Lung (tissue), 12 donors: ENCODE results near the gene SERPINB12. TPM values are rescaled to one million over a fixed set of nuclear protein-coding genes. Genes with fewer than 3 reads are reported as not detected.
A peak's percentile ranks its signal among the peaks of the same experiment; 100 is the strongest.

Experiments
- ATAC-seq: fragments of 200-7000 bp; cut with Tn5 transposase; one replicate; pipeline ENCODE4 v1.9.1; 2020; ENCODE audit warnings: moderate number of reproducible peaks; ENCODE audit not compliant: insufficient read depth, low FRiP score
- DNase-seq, 3 donors: peaks; one replicate each; pipeline ENCODE4 v3.0.0-alpha.2; 2013 to 2017
- H3K27ac ChIP-seq, 2 donors: one replicate each; pipeline ENCODE4 v1.5.1; 2013; ENCODE audit warnings: mild to moderate bottlenecking in 2 of 2, moderate library complexity in 2 of 2, control low read depth in 1 of 2, inconsistent platforms in 1 of 2, low read depth in 1 of 2, low read length in 1 of 2
- H3K27me3 ChIP-seq, 3 donors: one replicate each; pipeline ENCODE4 v1.5.1; 2013; ENCODE audit warnings: low read length in 2 of 3; ENCODE audit not compliant: control insufficient read depth in 3 of 3, insufficient read depth in 3 of 3
- H3K36me3 ChIP-seq, 4 donors: one replicate each; pipeline ENCODE4 v1.5.1; 2013; ENCODE audit warnings: low read length in 4 of 4, mild to moderate bottlenecking in 1 of 4, moderate library complexity in 1 of 4; ENCODE audit not compliant: control insufficient read depth in 4 of 4, insufficient read depth in 4 of 4
- H3K4me1 ChIP-seq, 5 donors: one replicate each; pipeline ENCODE4 v1.5.1; 2013; ENCODE audit warnings: low read length in 5 of 5, mild to moderate bottlenecking in 2 of 5, moderate library complexity in 1 of 5; ENCODE audit not compliant: control insufficient read depth in 5 of 5, insufficient read depth in 5 of 5
- H3K4me3 ChIP-seq: one replicate; pipeline ENCODE4 v1.5.1; 2013; ENCODE audit warnings: mild to moderate bottlenecking, control low read depth, moderate library complexity
- H3K9ac ChIP-seq, 2 donors: one replicate each; pipeline ENCODE4 v1.5.1; 2013; ENCODE audit warnings: low read length in 2 of 2, control low read depth in 1 of 2; ENCODE audit not compliant: insufficient read depth in 1 of 2
- H3K9me3 ChIP-seq, 4 donors: one replicate each; pipeline ENCODE4 v1.5.1; 2013; ENCODE audit warnings: low read length in 3 of 4, mild to moderate bottlenecking in 1 of 4, moderate library complexity in 1 of 4; ENCODE audit not compliant: control insufficient read depth in 4 of 4, insufficient read depth in 3 of 4
- CTCF ChIP-seq: IDR thresholded peaks from 2 replicates; pipeline ENCODE4 v1.5.1; 2012; ENCODE audit warnings: mild to moderate bottlenecking; ENCODE audit errors: control extremely low read depth, extremely low read depth
- WGBS, 2 donors: extraction: QIAGEN DNeasy Blood & Tissue Kit; methylation state at CpG; one replicate each; pipeline ENCODE4 v1.1.7; 2013; 5-methylcytosine and 5-hydroxymethylcytosine counted together
- polyA plus RNA-seq, 2 donors: library from polyadenylated mRNA; stranded (reverse); fragments of 200-250 nt; gene quantifications; one replicate each; pipeline ENCODE4 v1.2.1, GENCODE V29; 2013
- total RNA-seq, 2 donors: library from RNA; depleted of rRNA in 1 of 2; stranded (reverse); fragments of >200 nt in 1 of 2; gene quantifications; one replicate each; pipeline ENCODE4 v1.2.1, GENCODE V29; 2014 to 2021
- donor health status: control.
- donor health status: control.
- donor health status: Bipolar disorder and iron deficiency.
- donor health status: healthy.
- donor health status: DM: yes; HTN: yes; CAD: no.

SERPINB12 gene
- total and polyA plus RNA-seq, 4 donors = not detected

- TF ChIP-seq CTCF = no peak
- DNase-seq (no peak), ATAC-seq (no peak)
- Histone ChIP-seq H3K9me3 (no peaks in the 10 kb centered on the region), H3K27ac (no peak overlapping the region), H3K9ac (no peak overlapping the region), H3K36me3 (no peaks in the 10 kb centered on the region), H3K4me3 (no peak overlapping the region), H3K27me3 (peaks cover 0 to 17% (median 0%) of the 10 kb centered on the region in 3 donors), H3K4me1 (no peaks in the 10 kb centered on the region)
- WGBS, 2 donors = 68 to 78% methylated on average over 6 of the region's 6 CpGs
Measured at GRCh38 chr18:63514326-63514725, 27.8 kb upstream of the SERPINB12 start.

GRCh38 chr18:63514888-63515678 is 27.1 kb upstream of the SERPINB12 start:
- ATAC-seq = no peak
- H3K9me3 ChIP-seq = no peaks in the 10 kb centered on the region
- 60 to 77% methylated on average over 9 of the region's 9 CpGs for WGBS, 2 donors
- no peaks in the 10 kb centered on the region for H3K4me1 ChIP-seq
- no peak for TF ChIP-seq CTCF
- H3K9ac ChIP-seq = no peak overlapping the region
- no peak overlapping the region for H3K27ac ChIP-seq
- peaks cover 0 to 17% (median 0%) of the 10 kb centered on the region in 3 donors for H3K27me3 ChIP-seq
- no peak overlapping the region for H3K4me3 ChIP-seq
- no peaks in the 10 kb centered on the region for H3K36me3 ChIP-seq
- DNase-seq = peak in 1 of 3 donors; percentile 5

- H3K4me3 ChIP-seq = no peak overlapping the region
- ATAC-seq = no peak
- no peaks in the 10 kb centered on the region for H3K36me3 ChIP-seq
Measured at GRCh38 chr18:63515801-63516200, 26.4 kb upstream of the SERPINB12 start.

More at GRCh38 chr18:63515801-63516200, 26.4 kb upstream of the SERPINB12 start:
- DNase-seq = no peak
- TF ChIP-seq CTCF = no peak
- Histone ChIP-seq H3K9me3 (no peaks in the 10 kb centered on the region), H3K9ac (no peak overlapping the region), H3K4me1 (no peaks in the 10 kb centered on the region), H3K27ac (no peak overlapping the region), H3K27me3 (peaks cover 0 to 17% (median 0%) of the 10 kb centered on the region in 3 donors)
- WGBS, 2 donors = 0 to 72% methylated on average over 1 of the region's 1 CpG
